Spleen (tissue), 11 donors: ENCODE data around the gene KISS1R. TPM values are rescaled to one million over a fixed set of nuclear protein-coding genes. Genes with fewer than 3 reads are reported as not detected.

Experiments
- DNase-seq: peaks from one replicate; pipeline ENCODE4 v3.0.0-alpha.2; 2020
- H3K27ac ChIP-seq, 8 donors: fragments of 200-600 bp; sonication (generic) in 7 of 8; 1 replicate in 4 of 8; 2 replicates in 4 of 8; pipeline versions ENCODE4 v1.5.0 to v1.8.0; 2016 to 2021; ENCODE audit warnings: inconsistent platforms in 4 of 8, mild to moderate bottlenecking in 4 of 8, moderate library complexity in 1 of 8
- H3K27me3 ChIP-seq, 7 donors: fragments of 200-600 bp; sonication (generic) in 6 of 7; replicated peaks in 1 of 7; 1 replicate in 4 of 7; 2 replicates in 3 of 7; pipeline versions ENCODE4 v1.5.0 to v1.8.0; 2016 to 2021; ENCODE audit warnings: inconsistent platforms in 3 of 7, mild to moderate bottlenecking in 1 of 7
- H3K36me3 ChIP-seq, 6 donors: fragments of 200-600 bp; sonication (generic) in 5 of 6; 1 replicate in 4 of 6; 2 replicates in 2 of 6; pipeline versions ENCODE4 v1.5.0 to v1.8.0; 2016 to 2021; ENCODE audit warnings: inconsistent platforms in 2 of 6
- H3K4me1 ChIP-seq, 6 donors: fragments of 200-600 bp; sonication (generic) in 5 of 6; 1 replicate in 3 of 6; 2 replicates in 3 of 6; pipeline versions ENCODE4 v1.5.0 to v1.8.0; 2016 to 2021; ENCODE audit warnings: inconsistent platforms in 3 of 6
- H3K4me3 ChIP-seq, 8 donors: fragments of 200-600 bp; sonication (generic) in 7 of 8; 1 replicate in 4 of 8; 2 replicates in 4 of 8; pipeline versions ENCODE4 v1.5.0 to v1.8.0; 2016 to 2021; ENCODE audit warnings: inconsistent platforms in 4 of 8, mild to moderate bottlenecking in 4 of 8, moderate library complexity in 2 of 8
- H3K9me3 ChIP-seq, 8 donors: fragments of 200-600 bp; sonication (generic) in 7 of 8; 1 replicate in 4 of 8; 2 replicates in 4 of 8; pipeline versions ENCODE4 v1.5.0 to v1.8.0; 2016 to 2021; ENCODE audit warnings: inconsistent platforms in 4 of 8
- CTCF ChIP-seq, 11 experiments: fragments of 200-600 bp in 7 of 11; fragments of 450-650 bp in 4 of 11; sonication (generic) in 4 of 11; IDR thresholded peaks in 8 of 11; conservative IDR thresholded peaks in 3 of 11; 1 replicate in 7 of 11; 2 replicates in 4 of 11; pipeline versions ENCODE4 v1.4.0 to v1.8.0; 2016 to 2021; ENCODE audit warnings: antibody characterized with exemption in 11 of 11, inconsistent platforms in 4 of 11, mild to moderate bottlenecking in 1 of 11
- POLR2A ChIP-seq, 3 donors: fragments of 450-650 bp; IDR thresholded peaks; one replicate each; pipeline ENCODE4 v1.5.1; 2017; ENCODE audit warnings: antibody characterized with exemption in 3 of 3, mild to moderate bottlenecking in 1 of 3
- POLR2AphosphoS5 ChIP-seq, 3 donors: sonication (generic); formaldehyde crosslinking; IDR thresholded peaks; one replicate each; pipeline ENCODE4 v1.5.1; 2017; ENCODE audit warnings: antibody characterized with exemption in 3 of 3
- WGBS, 5 donors: extraction: QIAGEN DNeasy Blood & Tissue Kit in 3 of 5; methylation state at CpG; one replicate each; pipeline versions ENCODE4 v1.1.5 to v1.1.7; 2013 to 2018; 5-methylcytosine and 5-hydroxymethylcytosine counted together
- intact Hi-C: fragments of 100-400 bp; cut with DNase I; formaldehyde crosslinking; loops from one replicate; pipeline ENCODE4 v1.15.0; 2023; ENCODE audit warnings: low total_unique reads
- polyA plus RNA-seq, 3 donors: library from polyadenylated mRNA; stranded (reverse); fragments of 200-250 nt; gene quantifications; one replicate each; pipeline ENCODE4 v1.2.1, GENCODE V29; 2013
- total RNA-seq, 7 donors: library from RNA; depleted of rRNA in 3 of 7; stranded (reverse); fragments of >200 nt in 3 of 7; fragmentation: NEBNext Ultra II Directional in 4 of 7; extraction: Animal tissue kit (Norgen Biotek cat#: 25700) in 4 of 7; gene quantifications; one replicate each; pipeline versions ENCODE4 v1.1.0 to v1.2.1, GENCODE V29; 2016 to 2021
- donor health status: healthy with polysubstance abuse.
- donor health status: DM: no; HTN: no; CAD: no; lungs with moderate emphysema.
- donor health status: DM: no; HTN: no; CAD: no.
- donor health status: Bipolar disorder and iron deficiency.
- donor health status: healthy.
- donor health status: DM: no; HTN: no; CAD: no.
- donor health status: DM: yes; HTN: yes; CAD: no.

Gene KISS1R
- total and polyA plus RNA-seq, 10 donors: 0.22 to 0.50 (median 0.35) TPM; not detected in 2

- H3K9me3 ChIP-seq: peaks cover 0 to 5% (median 0%) of the 10 kb centered on the region in 8 donors
- no peak for TF ChIP-seq POLR2A (IDR thresholded peaks at IDR 0.05)
- TF ChIP-seq POLR2AphosphoS5 (IDR thresholded peaks at IDR 0.05): peak; percentile 83 to 90 (median 85)
- H3K36me3 ChIP-seq: peaks cover 0 to 31% (median 0%) of the 10 kb centered on the region in 6 donors
- H3K4me1 ChIP-seq: peaks cover 5 to 82% (median 53%) of the 10 kb centered on the region in 6 donors
- no peaks in the 10 kb centered on the region for H3K27me3 ChIP-seq
- intact Hi-C loops: no loop called here
- peak overlapping the region in 5 of 8 donors; percentile 22 to 79 (median 71) for H3K27ac ChIP-seq
- WGBS, 5 donors: 50 to 70% (median 61%) methylated on average over 36 to 47 of the region's 47 CpGs
- DNase-seq: peak; percentile 94
- H3K4me3 ChIP-seq: peak overlapping the region in 2 of 8 donors; percentile 21 to 30
These were observed 30.8 kb downstream of the KISS1R start for GRCh38 chr19:947707-948539.

GRCh38 chr19:948842-949496 lies 31.8 kb downstream of the KISS1R start:
- H3K27ac ChIP-seq: peak overlapping the region in 2 of 8 donors; percentile 6 to 13
- no peak for DNase-seq
- no peaks in the 10 kb centered on the region for H3K9me3 ChIP-seq
- TF ChIP-seq POLR2A (IDR thresholded peaks at IDR 0.05) (no peak), POLR2AphosphoS5 (IDR thresholded peaks at IDR 0.05) (no peak), CTCF (IDR thresholded peaks at IDR 0.05 in 8 of 11, conservative IDR thresholded peaks at IDR 0.05 in 3 of 11) (no peak)
- H3K36me3 ChIP-seq: peaks cover 0 to 21% (median 0%) of the 10 kb centered on the region in 6 donors
- no peaks in the 10 kb centered on the region for H3K27me3 ChIP-seq
- H3K4me1 ChIP-seq: peaks cover 8 to 92% (median 63%) of the 10 kb centered on the region in 6 donors
- H3K4me3 ChIP-seq: no peak overlapping the region
- intact Hi-C loops: no loop called here
- 73 to 85% (median 77%) methylated on average over 18 to 25 of the region's 25 CpGs for WGBS, 5 donors

DNA sequence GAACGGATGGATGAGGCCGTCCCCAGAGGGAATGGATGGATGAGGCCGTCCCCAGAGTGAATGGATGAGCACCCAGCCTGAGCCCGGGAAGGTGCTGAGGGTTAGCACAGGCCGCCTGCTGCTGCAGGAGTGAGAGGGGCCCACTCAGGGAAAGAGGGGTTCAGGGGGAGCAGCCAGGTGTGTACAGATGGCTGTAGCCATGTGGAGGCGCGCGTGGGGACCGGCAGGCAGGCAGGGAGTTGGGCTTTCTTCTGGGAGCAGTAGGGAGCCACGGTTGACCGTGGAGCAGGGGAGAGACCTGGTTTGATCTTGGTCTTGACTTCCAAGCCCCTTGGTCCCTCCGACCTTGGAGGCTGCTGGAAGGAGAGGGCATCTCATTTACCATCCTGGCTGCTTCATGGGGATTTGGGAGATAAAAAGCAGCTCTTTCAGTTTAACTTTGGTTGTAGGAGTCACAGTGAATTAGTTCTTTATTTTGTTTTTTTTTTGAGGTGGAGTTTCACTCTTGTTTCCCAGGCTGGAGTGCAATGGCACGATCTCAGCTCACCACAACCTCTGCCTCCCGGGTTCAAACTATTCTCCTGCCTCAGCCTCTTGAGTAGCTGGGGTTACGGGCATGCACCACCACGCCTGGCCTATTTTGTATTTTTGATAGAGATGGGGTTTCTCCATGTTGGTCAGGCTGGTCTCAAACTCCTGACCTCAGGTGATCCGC lies 33.4 kb downstream of the KISS1R start:
- intact Hi-C loops: no loop called here
- TF ChIP-seq CTCF (IDR thresholded peaks at IDR 0.05 in 8 of 11, conservative IDR thresholded peaks at IDR 0.05 in 3 of 11): no peak
- peak in 1 of 3 donors; percentile 12 for TF ChIP-seq POLR2AphosphoS5 (IDR thresholded peaks at IDR 0.05)
- peaks cover 8 to 94% (median 65%) of the 10 kb centered on the region in 6 donors for H3K4me1 ChIP-seq
- 84 to 87% (median 86%) methylated on average over 17 of the region's 17 CpGs for WGBS, 5 donors
- peak overlapping the region in 1 of 8 donors; percentile 79 for H3K27ac ChIP-seq
- H3K27me3 ChIP-seq: no peaks in the 10 kb centered on the region
- H3K36me3 ChIP-seq: peaks cover 0 to 14% (median 0%) of the 10 kb centered on the region in 6 donors
- DNase-seq: no peak
- no peaks in the 10 kb centered on the region for H3K9me3 ChIP-seq
- H3K4me3 ChIP-seq: no peak overlapping the region

DNA sequence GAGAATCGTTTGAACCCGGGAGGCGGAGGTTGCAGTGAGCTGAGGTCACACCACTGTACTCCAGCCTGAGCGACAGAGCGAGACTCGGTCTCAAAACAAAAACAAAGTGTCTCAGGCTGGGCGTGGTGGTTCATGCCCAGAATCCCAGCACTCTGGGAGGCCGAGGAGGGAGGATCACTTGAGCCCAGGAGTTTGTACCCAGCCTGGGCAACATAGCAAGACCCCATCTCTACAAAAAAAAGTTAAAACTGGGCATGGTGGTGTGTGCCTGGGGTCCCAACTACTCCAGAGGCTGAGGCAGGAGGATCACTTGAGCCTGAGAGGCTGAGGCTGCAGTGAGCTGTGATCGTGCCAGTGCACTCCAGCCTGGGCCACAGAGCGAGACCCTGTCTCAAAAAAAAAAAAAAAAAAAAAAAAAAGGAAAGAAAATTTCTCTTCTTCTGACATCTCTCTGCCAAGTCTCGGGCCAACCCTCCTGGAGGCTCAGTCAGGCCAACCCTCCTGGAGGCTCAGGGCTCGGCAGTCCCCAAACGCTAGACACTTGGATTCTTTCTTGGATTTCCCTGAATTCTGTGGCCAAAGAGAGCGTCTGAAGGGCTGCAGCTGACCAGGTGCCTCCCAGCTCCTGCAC lies 35.0 kb downstream of the KISS1R start:
- TF ChIP-seq POLR2A (IDR thresholded peaks at IDR 0.05): no peak
- no peak for TF ChIP-seq POLR2AphosphoS5 (IDR thresholded peaks at IDR 0.05)
- no peak for TF ChIP-seq CTCF (IDR thresholded peaks at IDR 0.05 in 8 of 11, conservative IDR thresholded peaks at IDR 0.05 in 3 of 11)

More for the DNA sequence above, 35.0 kb downstream of the KISS1R start:
- intact Hi-C loops: no loop called here
- Histone ChIP-seq H3K27me3 (no peaks in the 10 kb centered on the region), H3K9me3 (no peaks in the 10 kb centered on the region), H3K4me1 (peaks cover 8 to 97% (median 60%) of the 10 kb centered on the region in 6 donors), H3K4me3 (peak overlapping the region in 1 of 8 donors; percentile 54), H3K36me3 (peaks cover 0 to 10% (median 0%) of the 10 kb centered on the region in 6 donors), H3K27ac (peak overlapping the region in 4 of 8 donors; percentile 29 to 79 (median 67))
- WGBS, 5 donors: 67 to 77% (median 72%) methylated on average over 14 of the region's 14 CpGs
- no peak for DNase-seq
